ENCODE measurements around the gene KRTAP5-3.
"Not testable (repeated sequence)": the region's sequence is repeated elsewhere in the genome, so short reads cannot be mapped to it uniquely, and the experiment has no call there.

The KRTAP5-3 gene

DNA sequence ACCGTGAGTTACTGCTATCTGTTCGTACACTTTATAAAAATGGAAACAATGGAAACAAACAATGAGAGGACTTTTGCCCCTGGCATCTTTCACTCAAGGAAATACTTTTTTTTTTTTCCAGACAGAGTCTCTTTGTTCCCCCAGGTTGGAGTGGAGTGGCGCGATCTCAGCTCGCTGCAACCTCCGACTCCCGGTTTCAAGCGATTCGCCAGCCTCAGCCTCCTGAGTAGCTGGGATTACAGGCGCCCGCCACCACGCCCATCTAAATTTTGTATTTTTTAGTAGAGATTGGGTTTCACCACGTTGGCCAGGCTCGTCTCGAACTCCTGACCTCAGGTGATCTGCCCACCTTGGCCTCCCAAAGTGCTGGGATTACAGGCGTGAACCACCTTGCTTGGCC, 32.5 kb downstream of the KRTAP5-3 start:
- not testable (repeated sequence) for DNase-seq

DNA sequence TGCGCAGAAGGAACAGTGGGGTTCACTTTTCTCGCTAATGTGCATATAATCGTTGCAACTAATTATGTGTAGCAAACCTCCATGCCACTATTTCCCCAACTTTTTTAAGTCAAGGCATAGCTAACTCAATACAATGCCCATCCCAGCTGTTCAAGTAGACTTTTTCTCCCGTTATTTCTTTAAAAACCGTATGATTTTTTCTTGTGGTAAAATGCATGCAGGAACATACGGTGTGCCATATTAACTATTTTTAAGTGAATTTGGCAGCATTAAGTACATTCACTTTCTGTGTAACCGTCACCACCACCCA, 33.4 kb downstream of the KRTAP5-3 start:
- no peak for DNase-seq

DNA sequence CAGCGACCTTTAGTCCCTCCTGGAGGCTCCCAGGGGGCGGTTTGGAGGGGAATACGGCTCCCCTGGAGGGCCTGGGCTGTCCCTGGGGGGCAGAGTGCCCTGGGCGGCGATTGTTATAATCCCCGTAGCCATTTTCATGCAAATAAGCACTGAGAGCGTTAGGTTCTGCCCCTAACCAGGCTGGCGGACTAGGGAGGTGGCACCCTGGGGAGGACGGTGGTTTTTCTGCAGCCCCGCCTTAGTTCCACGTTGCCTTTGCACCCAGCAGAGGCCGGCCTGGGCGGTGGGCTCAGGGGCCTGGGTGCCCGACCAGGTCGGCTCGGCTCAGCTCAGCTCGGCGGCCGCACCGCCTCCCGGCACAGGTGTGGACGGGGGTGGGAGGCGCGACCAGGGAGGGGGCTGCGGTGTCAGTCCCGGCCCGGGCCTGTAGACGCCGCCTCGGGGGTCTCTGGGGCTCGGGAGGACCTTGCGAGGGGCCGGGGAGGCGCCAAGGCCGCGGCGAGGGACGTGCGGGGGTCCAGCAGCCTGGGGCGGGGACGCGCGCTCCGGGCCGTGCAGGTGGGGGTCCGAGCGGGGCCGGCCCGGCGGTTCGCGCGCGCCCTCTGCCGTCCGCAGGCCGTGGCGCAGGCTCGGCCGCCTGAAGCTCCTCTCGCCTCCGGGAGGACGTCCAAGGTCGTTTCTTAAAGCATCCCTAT, 33.9 kb downstream of the KRTAP5-3 start:
- DNase-seq: peak; percentile 21

DNA sequence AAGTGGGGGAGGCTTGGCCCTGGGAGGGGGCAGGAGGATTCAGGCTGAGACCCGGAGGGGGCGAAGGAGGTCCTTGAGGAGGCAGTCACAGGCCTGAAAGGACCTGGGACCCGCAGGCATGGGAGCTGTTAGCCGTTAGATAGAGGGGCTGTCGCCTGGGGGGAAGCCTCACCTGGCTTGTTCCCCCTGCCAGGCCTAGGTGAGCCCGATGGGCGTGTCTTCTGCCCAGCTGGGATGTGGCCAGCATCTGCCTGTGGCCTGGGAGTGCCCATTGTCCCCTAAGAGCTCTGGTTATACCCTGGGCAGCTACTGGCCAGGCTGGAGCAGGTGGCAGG, 34.4 kb downstream of the KRTAP5-3 start:
- no peak for DNase-seq

DNA sequence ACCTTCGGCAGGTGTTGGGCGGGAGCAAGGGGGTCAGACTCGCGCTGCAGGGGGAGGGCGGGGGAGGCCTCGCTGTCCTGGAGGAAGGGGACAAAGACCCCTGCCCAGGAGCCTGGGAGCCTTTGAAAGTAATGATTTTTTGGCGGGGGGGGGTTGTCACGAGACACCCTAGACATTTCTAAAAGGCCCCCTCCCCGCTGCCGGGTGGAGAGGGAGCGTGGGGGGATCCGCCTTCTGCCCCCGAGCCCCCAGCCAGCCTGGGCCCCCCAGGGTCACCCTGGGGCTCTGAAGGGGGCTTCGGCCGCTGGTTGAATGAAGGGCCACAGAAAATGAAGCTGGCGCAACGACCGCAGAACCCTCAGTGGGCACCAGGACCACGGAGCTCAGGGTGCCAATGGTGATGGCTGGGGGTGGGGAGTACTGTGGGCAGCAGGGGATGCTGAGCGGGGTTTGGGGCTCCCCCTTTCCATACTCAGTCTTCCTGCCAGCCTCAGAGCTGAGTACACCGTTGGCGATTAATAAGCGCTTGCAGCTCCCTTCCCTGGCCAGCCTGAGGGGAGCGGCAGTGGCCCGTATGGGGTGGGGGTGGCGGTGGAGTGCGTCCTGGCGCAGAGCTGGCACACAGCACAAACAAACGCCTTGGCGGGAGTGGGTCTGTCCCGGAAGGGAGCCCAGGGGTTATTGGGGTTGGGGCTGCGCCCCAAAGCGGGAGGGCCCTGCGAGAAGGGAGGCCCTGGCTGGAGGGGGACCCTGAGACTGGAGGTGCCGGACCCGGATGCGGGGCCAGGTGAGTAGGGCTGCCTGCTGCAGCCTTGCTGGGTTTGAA, 35.0 kb downstream of the KRTAP5-3 start:
- no peak for DNase-seq

DNA sequence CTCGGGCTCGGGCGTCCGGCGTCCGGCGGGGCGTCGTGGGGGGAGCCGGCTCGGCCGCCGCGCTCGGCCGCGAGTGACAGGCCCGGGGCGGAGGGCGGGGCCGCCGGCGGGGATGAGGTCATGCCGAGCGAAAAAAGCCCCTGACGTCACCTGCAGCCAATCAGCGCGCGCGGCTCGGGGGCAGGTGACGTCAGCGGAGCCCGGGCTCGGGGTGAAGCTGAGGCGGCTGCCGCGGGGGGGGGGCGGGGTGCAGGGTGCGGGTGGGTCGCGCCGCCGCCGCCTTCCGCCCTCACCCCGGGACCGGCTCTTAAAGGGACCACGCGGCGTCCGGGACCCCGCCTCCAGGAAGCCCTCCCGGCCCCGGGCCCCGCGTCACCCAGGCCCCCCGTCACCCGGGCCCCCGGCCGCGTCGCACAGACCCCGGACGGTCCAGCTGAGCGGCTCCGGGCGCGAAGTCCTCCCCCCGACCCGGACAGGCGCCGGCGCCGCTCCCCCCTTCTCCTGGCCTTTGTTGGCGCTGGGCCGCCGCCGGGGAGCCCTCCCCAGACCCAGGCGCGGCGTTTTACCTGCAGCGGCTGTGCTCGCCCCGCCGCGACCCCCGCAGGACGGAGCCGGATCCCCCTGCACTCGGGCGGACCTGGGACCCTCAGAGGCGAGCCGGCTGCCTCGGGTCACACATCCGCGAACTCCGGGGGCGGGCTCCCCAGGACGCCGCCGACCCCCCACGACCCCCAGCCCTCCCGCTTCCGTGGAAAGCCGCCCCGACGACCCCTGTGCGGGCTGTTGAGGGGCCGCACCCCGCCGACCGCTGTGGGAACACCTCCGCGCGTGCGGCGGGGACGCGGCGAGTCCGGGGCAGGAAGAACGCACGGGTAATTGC, 35.8 kb downstream of the KRTAP5-3 start, which contains the start of gene DUSP8:
DUSP8 (minus strand) TSS at position 75 of the 880 bp plus-strand sequence. CDS start 6,445 bp downstream, outside the sequence.
- peak; percentile 39 for DNase-seq

DNA sequence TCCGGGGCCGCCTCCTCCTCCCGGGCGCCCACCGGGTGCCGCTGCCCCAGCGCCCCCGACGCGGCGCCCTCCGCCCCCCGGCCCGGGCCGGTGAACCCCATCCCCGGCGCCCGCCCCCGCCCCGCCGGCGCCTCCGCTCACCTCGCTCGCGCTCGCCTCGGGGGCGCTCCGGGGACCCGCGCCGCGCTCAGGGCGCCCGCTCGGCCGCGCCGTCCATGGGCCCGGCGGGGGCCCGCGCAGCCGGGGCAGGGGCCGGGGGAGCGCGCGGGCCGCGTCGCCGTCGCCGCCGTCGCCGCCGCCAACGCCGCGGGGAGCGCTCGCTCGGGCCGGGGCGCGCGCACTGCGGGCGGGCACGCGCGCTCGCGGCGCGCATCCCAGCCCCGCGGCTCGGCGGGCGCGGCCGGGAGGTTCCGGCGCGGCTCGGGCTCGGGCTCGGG, 36.5 kb downstream of the KRTAP5-3 start:
- no peak for DNase-seq

DNA sequence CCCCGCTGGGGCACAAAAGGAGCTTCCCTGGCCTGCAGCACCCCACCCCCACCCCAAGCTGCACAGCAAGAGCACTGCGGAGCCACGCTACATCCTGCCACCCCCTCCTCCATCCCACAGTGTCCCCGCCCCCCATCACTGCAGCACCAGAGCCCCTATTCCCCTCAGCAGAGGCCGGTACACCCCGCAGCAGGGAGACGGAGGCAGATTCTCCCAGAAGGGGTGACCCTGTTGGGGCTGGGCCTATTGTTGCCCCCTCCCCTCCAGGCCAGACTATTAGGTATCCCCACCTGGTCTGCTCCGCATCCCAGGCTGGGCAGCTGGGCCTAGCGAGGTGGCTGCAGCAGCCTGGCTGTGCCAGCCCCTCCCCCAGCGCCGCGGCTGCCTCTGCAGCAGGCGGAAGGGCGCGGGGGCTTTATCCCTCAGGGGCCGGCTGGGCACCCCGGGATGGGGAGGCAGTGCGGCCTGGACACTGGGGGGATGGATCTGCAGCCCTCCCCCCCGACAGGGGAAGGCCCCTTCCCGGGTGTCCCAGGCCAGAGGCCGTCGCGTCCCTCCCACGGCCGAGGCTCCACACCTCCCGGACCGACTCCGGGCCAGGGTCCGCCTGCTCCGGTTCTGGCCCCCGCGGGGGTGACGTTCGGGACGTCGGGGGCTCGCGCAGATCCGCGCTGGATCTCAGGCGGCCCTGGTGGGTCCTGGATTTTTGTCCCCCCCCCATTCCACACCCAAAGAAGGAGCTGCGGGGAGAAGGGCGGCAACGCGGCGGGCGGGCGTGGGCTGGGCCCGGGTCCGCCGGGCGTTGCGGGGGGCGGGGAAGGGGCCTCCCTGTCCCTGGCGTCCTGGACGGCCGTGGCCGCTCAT, 37.1 kb downstream of the KRTAP5-3 start:
- DNase-seq: no peak

DNA sequence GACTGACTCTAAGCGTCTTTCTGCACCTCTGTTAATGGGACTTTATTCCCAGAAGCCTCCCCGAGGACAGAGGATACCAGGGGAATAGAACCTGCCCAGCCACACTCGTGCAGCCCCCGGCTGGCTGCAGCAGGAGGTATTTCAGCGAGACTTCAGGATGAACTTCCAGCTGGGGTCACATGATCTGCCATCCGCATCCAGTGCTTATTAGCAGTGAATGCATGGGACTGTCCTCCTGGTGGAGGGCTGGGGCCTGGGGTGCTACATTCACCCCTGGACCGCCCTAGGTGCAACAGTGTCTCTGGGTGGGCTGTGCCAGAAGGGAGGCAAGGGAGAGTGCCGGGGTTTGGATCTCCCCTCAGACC, 37.8 kb downstream of the KRTAP5-3 start:
- DNase-seq: no peak

DNA sequence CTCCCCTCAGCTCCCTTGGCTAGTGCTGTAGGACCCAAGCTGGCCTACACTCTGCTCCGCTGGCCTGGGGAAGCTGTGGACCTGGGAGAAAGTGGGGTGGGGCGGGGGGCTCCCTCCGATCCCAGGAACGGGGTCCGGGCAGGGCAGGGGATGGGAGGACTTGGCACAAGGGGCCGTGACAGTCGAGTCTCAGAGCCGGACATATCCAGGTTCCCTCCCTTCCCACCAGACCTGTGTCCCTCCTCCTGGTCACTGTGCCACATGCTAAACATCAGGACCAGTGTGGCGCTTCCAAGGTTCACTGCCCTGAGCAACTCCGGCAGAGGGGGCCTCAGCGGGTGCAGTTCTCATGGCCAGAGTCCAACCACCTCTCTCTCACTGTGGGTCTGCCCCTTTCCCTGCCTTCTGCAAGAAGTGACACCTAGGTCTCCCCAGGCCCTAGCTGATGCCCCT, 38.2 kb downstream of the KRTAP5-3 start:
- DNase-seq: no peak

DNA sequence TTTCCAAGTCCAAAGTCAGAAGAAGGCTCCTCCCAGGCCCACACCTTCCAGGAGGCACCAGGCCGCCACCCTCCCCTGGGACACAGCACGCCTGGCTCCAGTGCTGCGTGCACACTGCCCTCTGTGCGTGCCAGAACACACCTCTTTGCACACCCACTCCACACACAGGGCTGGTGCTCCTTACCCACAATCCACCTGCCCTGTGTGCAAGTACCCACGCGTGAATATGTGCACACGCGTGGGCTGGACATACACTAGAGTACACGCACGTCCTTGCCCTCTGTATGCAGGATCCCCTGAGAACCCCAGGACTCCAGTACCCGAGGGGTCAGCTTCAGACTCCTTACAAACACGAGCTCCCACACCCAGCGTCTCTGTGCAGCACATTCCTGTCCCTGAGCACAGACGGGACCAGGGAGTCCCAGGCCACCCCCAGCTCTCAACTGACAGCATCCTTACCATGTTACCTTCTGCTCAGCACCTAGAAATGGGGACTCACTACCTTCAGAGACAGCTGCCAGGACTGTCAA, 38.9 kb downstream of the KRTAP5-3 start:
- no peak for DNase-seq

DNA sequence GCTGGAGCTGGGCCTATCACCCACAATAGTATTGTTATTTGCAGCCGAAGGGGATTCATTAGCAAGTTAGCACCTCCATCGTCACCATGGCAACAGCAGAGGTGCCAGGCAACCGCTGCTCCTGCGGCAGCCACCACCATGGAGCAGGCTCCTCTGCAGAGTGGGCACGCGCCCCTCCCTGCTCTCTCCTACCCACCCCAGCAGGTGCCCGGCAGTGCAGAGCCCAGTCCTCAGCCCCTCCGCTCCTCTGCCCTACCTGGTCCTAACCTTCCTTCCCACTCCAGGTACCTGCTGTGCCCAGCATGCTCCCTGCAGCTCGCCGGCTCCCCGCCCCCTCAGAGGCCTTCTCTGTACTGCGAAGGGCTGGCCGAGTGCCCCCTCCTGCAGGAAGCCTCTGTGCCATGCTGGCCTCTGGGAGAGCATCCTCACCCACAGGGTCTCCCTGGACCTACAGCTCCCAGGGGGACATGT, 39.8 kb downstream of the KRTAP5-3 start:
- DNase-seq: peak; percentile 16

DNA sequence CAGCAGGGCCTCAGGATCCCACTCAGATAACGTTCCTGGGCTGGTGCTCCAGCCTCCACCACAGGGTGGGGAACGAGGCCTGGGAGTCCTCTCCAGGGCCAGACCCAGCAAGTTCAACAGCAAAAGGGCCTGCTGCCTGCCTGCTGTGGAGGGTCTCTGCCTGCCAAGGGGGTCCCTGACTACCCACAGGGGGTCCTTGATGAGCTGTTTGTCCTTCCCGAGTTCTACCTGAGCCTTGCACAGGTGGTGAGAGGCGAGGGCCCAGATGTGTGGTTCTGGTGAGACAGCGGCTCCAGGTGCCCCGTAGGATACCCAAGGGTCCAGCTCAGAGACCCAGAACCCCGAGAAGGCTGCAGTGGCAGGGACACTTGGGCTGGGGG, 40.6 kb downstream of the KRTAP5-3 start:
- DNase-seq: no peak

DNA sequence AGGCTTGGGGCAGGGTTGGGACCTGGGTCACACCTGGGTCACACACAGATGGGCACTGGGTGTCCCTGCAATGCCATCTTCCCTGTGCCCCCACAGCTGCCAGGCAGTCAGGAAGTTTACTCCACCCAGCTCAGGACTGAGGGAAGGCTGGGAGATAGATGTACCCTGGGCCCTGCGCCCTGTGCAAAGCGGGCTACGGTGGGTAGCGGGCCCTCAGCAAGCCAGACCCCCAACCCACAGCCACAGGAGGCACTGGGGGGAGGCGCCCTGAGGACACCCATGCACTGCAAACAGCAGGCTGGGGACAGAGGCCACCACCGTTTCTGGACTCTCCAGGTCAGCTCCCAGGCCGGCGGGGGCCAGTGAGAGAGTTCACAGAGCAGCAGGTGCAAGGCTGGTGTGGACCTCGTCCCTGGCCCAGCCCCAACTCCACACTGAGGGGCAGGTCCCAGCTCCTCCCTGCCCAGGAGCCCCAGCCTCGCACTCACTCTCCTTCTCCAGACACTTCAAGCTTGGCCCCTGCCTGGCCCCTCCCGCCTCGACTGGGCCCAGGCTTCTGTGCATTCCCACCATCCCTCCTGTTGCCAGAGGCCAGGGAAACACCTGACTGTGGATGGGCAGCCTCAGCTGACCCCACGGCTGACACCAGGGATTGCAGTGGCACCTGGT, 41.1 kb downstream of the KRTAP5-3 start:
- no peak for DNase-seq

DNA sequence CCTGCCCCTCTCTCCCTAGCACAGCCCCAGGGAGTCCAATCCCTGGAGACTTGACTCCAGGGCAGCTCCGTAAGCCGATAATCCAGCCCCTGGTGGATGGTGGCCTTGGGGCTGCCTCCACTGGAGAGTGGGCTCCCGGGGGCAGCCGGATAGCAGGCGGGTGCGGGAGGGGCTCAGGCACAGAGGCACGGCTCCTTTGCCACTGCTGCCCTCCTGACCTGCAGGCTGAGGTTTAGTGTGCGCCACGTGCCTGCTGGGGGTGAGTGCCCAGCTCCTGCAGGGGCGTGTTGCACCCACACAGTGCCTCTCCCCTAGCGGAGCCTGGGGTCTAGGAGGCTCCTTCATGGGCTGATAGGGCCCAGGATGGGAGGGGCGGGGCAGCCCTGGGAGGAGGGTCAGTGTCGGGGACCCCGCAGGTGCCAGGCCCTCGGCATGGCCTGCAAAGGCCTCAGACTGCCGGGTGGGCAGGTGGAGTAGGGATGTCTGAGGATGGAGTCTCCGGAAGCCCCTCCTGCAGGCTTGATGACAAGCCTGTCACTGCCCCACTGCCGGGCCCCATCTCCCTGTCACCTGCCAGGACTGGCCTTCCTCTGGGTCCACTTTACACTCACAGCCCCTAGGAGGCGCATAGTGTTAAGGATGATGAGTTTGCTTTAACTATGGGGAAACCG, 41.7 kb downstream of the KRTAP5-3 start:
- DNase-seq: no peak

DNA sequence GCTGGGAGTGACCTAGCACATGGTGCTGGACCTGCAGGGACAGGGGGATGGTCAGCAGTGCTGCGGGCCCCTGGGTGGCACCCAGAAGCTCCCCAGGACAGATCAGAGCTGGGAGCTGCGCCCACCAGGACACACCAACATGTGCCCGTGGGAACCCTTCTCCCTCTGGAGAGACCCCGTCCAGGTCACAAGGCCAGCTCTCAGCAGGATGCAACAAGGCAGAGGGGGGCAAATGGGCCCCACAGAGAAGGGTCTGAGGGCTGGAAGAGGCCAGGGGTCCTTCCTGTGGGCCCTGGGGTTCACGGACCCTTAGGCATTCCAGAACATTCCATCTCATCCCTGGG, 42.4 kb downstream of the KRTAP5-3 start:
- no peak for DNase-seq

DNA sequence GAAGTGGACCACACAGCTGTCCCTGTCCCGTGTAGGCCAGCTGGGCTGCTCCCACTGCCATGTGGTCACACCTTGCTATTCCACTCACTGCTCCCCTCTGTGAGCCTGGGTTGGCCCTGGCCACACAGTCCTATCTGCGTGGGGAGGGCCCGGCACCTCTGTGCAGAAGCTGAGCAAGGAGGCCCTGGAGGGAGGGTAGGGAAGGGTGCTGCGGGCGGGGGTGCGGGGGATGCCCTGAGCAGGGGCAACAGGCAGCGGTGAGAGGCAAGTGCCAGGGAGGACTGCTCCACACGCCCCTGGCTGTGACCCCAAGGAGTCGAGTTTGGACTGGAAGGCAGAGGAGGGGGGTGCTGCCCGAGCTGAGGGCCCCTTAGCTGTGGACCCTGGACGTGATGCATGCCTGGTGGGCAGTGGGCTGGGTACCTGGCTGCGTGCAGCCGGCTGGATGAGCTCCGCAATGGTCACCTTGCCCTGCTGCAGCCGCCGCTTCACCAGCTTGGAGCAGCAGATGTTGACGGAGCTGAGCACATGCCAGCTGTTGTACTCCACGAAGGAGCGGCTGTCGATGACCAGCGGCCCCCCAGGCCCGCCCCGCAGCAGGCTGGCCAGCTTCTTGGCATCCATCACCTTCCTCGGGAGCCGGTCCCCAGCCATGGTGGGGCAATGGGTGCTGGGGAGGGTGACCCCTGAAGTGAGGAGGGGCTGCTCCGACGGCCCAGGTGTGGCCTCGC, 42.9 kb downstream of the KRTAP5-3 start:
- no peak for DNase-seq

DNA sequence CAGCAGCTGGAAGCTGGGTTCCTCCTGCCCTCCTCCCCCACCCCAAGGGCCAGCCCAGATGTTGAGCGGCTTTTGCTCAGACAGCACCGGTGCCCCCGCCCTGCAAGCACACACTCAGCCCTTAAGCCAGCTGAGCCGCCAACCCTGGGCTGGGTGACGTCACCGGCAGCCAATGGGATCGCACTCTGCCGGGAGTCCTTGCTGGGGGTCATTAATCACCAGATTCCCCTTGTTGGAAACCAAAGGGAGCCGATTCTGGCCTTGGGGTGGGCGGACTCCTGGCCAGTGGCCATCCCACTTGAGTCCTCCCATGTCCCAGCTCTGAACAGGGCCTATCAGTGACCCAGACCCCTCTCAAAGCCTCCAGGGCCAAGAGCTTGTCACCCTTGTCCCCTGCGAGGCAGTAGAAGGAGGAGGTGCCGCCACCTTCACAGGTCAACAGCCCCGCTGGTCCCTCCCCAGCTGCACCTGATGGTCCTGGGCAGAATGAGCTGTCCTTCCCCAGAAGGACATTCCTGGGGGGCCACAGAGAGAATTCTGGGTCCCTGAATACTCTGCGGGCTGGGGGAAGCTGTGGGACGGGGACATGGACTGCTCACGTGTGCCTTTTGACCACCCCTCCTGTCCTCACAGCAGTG, 43.6 kb downstream of the KRTAP5-3 start:
- peak; percentile 31 for DNase-seq

DNA sequence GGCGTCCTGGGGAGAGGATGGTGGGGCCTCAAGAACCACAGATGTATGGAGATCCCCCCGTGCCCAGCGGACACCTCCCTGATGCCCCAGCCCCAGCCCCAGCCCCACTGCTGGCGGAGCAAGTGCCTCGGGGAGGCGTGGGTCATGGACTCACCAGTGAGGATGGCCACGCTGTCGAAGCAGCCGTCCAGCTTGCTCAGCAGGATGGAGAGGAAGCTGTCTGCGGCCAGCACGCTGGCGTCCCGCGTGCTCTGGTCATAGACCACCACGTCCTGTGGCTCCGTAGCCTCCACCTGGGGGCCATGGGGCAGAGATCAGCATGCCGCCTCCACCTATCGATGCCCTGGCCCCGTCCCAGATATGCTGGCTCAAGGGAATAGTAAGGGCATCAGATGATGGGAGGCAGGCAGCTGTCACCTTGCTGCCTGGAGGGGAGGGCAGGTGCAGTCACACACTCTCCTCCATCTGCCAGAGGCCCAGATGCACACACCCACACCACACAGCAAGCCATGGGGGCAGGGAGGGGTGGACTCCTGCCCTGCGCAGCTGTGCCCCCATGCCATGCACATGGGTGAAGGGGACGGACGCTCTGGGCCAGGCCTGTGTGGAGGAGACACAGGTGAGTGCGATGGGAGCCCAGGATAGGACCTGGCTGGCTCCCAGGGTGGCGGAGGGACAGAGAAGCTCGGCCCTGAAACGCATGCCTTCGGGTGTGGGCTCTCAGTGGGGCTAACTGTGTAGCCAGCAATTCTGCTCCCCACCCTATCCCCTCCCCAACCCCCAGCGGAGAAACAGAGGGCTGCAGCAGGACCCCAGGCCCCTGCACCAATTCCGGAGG, 44.3 kb downstream of the KRTAP5-3 start:
- DNase-seq: no peak
